ENCODE data around the gene GAPDH.
"Not testable (repeated sequence)": the region's sequence is repeated elsewhere in the genome, so short reads cannot be mapped to it uniquely, and the experiment has no call there.

The GAPDH gene

GRCh38 chr12:6554168-6555017 lies 20.1 kb downstream of the GAPDH start:
- peak overlapping the region; percentile 78 for H3K4me3 ChIP-seq (replicated peaks; ENCODE audit: low read depth, low read length)
- no peak for DNase-seq (ENCODE audit: extremely low read depth, low read depth)
- peak; percentile 68 for TF ChIP-seq CTCF (IDR thresholded peaks at IDR 0.05; ENCODE audit: low read depth, low read length, missing control alignments)

- peak overlapping the region; percentile 78 for H3K4me3 ChIP-seq (replicated peaks; ENCODE audit: low read depth, low read length)
- no peak for TF ChIP-seq CTCF (IDR thresholded peaks at IDR 0.05; ENCODE audit: low read depth, low read length, missing control alignments)
- no peak for DNase-seq (ENCODE audit: extremely low read depth, low read depth)
These were observed 20.8 kb downstream of the GAPDH start for GRCh38 chr12:6555018-6555691.

- not testable (repeated sequence) for DNase-seq (ENCODE audit: extremely low read depth, low read depth); H3K4me3 ChIP-seq (replicated peaks; ENCODE audit: low read depth, low read length)
These were observed 22.1 kb downstream of the GAPDH start for GRCh38 chr12:6556496-6556817.

GRCh38 chr12:6556857-6557256 lies 22.5 kb downstream of the GAPDH start:
- no peak for DNase-seq (ENCODE audit: extremely low read depth, low read depth)
- no peak for TF ChIP-seq CTCF (IDR thresholded peaks at IDR 0.05; ENCODE audit: low read depth, low read length, missing control alignments)
- no peak overlapping the region for H3K4me3 ChIP-seq (replicated peaks; ENCODE audit: low read depth, low read length)

GRCh38 chr12:6558014-6558760 lies 23.9 kb downstream of the GAPDH start:
- peak; percentile 61 for TF ChIP-seq CTCF (IDR thresholded peaks at IDR 0.05; ENCODE audit: low read depth, low read length, missing control alignments)
- DNase-seq (ENCODE audit: extremely low read depth, low read depth); H3K4me3 ChIP-seq (replicated peaks; ENCODE audit: low read depth, low read length): not testable (repeated sequence)

GRCh38 chr12:6559500-6559899 lies 25.2 kb downstream of the GAPDH start:
- DNase-seq (ENCODE audit: extremely low read depth, low read depth) = no peak
- no peak for TF ChIP-seq CTCF (IDR thresholded peaks at IDR 0.05; ENCODE audit: low read depth, low read length, missing control alignments)
- H3K4me3 ChIP-seq (replicated peaks; ENCODE audit: low read depth, low read length) = no peak overlapping the region
